H9 (cell line): ENCODE data around the gene ARFGAP1. TPM values are rescaled to one million over a fixed set of nuclear protein-coding genes. Genes with fewer than 3 reads are reported as not detected.

ENCODE experiments used
- DNase-seq: peaks from one replicate; pipeline ENCODE4 v3.0.0-alpha.2; 2017
- H2AFZ ChIP-seq: one replicate; pipeline ENCODE4 v1.6.1; 2013; ENCODE audit warnings: mild to moderate bottlenecking, low read length, control low read depth, moderate library complexity
- H2AK5ac ChIP-seq: 2 replicates; pipeline ENCODE4 v1.6.1; 2013; ENCODE audit warnings: low read length, control low read depth, mixed read lengths; ENCODE audit not compliant: insufficient read length
- H2BK120ac ChIP-seq: one replicate; pipeline ENCODE4 v1.6.1; 2013; ENCODE audit warnings: low read depth, mild to moderate bottlenecking, low read length, control low read depth, inconsistent platforms; ENCODE audit not compliant: poor library complexity, severe bottlenecking
- H2BK12ac ChIP-seq: 2 replicates; pipeline ENCODE4 v1.6.1; 2013; ENCODE audit warnings: low read length, control low read depth, mixed read lengths, low read depth; ENCODE audit not compliant: insufficient read length
- H2BK15ac ChIP-seq: 2 replicates; pipeline ENCODE4 v1.6.1; 2013; ENCODE audit warnings: low read depth, low read length, control low read depth
- H2BK20ac ChIP-seq: one replicate; pipeline ENCODE4 v1.6.1; 2013; ENCODE audit warnings: low read depth, mild to moderate bottlenecking, low read length, control low read depth, inconsistent platforms; ENCODE audit not compliant: poor library complexity, severe bottlenecking
- H2BK5ac ChIP-seq: 2 replicates; pipeline ENCODE4 v1.6.1; 2013; ENCODE audit warnings: low read length, control low read depth, mixed read lengths; ENCODE audit not compliant: insufficient read length
- H3K14ac ChIP-seq: 2 replicates; pipeline ENCODE4 v1.6.1; 2013; ENCODE audit warnings: low read length, control low read depth; ENCODE audit not compliant: insufficient read depth
- H3K18ac ChIP-seq: 2 replicates; pipeline ENCODE4 v1.6.1; 2013; ENCODE audit warnings: low read depth, mild to moderate bottlenecking, mixed read lengths, low read length, control low read depth; ENCODE audit not compliant: insufficient read length
- H3K23ac ChIP-seq: 2 replicates; pipeline ENCODE4 v1.6.1; 2013; ENCODE audit warnings: low read length, control low read depth, mixed read lengths, low read depth; ENCODE audit not compliant: insufficient read length
- H3K23me2 ChIP-seq: 2 replicates; pipeline ENCODE4 v1.6.1; 2013; ENCODE audit warnings: low read depth, mild to moderate bottlenecking, mixed read lengths, low read length, control low read depth; ENCODE audit not compliant: insufficient read length, poor library complexity, severe bottlenecking
- H3K27ac ChIP-seq: 2 replicates; pipeline ENCODE4 v1.5.1; 2013; ENCODE audit warnings: low read length, control low read depth, mixed read lengths, low read depth; ENCODE audit not compliant: insufficient read length
- H3K27me3 ChIP-seq: 2 replicates; pipeline ENCODE4 v1.6.1; 2013; ENCODE audit warnings: low read length, control low read depth, inconsistent platforms; ENCODE audit not compliant: insufficient read depth
- H3K4ac ChIP-seq: 2 replicates; pipeline ENCODE4 v1.6.1; 2013; ENCODE audit warnings: low read depth, mild to moderate bottlenecking, control low read depth, inconsistent platforms, low read length, moderate library complexity
- H3K4me1 ChIP-seq: 2 replicates; pipeline ENCODE4 v1.6.1; 2013; ENCODE audit warnings: low read length, control low read depth, inconsistent platforms; ENCODE audit not compliant: insufficient read depth
- H3K4me2 ChIP-seq: 2 replicates; pipeline ENCODE4 v1.6.1; 2013; ENCODE audit warnings: low read length, control low read depth, mixed read lengths; ENCODE audit not compliant: insufficient read length, insufficient read depth
- H3K56ac ChIP-seq: 2 replicates; pipeline ENCODE4 v1.6.1; 2013; ENCODE audit warnings: low read depth, mild to moderate bottlenecking, mixed read lengths, low read length, control low read depth; ENCODE audit not compliant: insufficient read length
- H3K79me1 ChIP-seq: 2 replicates; pipeline ENCODE4 v1.6.1; 2013; ENCODE audit warnings: low read depth, mild to moderate bottlenecking, moderate library complexity, low read length, control low read depth, inconsistent platforms; ENCODE audit not compliant: insufficient read depth, poor library complexity, severe bottlenecking
- H3K79me2 ChIP-seq: 2 replicates; pipeline ENCODE4 v1.6.1; 2013; ENCODE audit warnings: low read length, control low read depth, inconsistent platforms; ENCODE audit not compliant: insufficient read depth
- H3K9ac ChIP-seq: 2 replicates; pipeline ENCODE4 v1.6.1; 2013; ENCODE audit warnings: low read length, control low read depth, mixed read lengths; ENCODE audit not compliant: insufficient read length; ENCODE audit errors: extremely low read depth
- H3K9me3 ChIP-seq: one replicate; pipeline ENCODE4 v1.6.1; 2013; ENCODE audit warnings: low read depth, low read length, inconsistent platforms; ENCODE audit not compliant: control insufficient read depth
- H3T11ph ChIP-seq: one replicate; pipeline ENCODE4 v1.6.1; 2013; ENCODE audit warnings: mild to moderate bottlenecking, low read length, control low read depth, inconsistent platforms
- H4K20me1 ChIP-seq: one replicate; pipeline ENCODE4 v1.6.1; 2013; ENCODE audit not compliant: control insufficient read depth, insufficient read length, insufficient read depth
- H4K5ac ChIP-seq: 2 replicates; pipeline ENCODE4 v1.6.1; 2013; ENCODE audit warnings: low read depth, mild to moderate bottlenecking, mixed read lengths, low read length, control low read depth; ENCODE audit not compliant: insufficient read length
- H4K8ac ChIP-seq: replicated peaks from 2 replicates; pipeline ENCODE4 v1.6.1; 2013; ENCODE audit warnings: low read length, control low read depth, mixed read lengths, low read depth; ENCODE audit not compliant: insufficient read length
- H4K91ac ChIP-seq: 2 replicates; pipeline ENCODE4 v1.6.1; 2013; ENCODE audit warnings: low read depth, mild to moderate bottlenecking, moderate library complexity, mixed read lengths, low read length, control low read depth; ENCODE audit not compliant: insufficient read length
- H3K27ac Mint-ChIP-seq, 3 experiments: 2 replicates in 2 of 3; 3 replicates in 1 of 3; pipeline ENCODE4 v1.8.0; 2020 to 2021; ENCODE audit warnings: mixed read lengths in 3 of 3, mild to moderate bottlenecking in 1 of 3, moderate library complexity in 1 of 3
- H3K27me3 Mint-ChIP-seq: 2 replicates; pipeline ENCODE4 v1.8.0; 2021; ENCODE audit warnings: low read depth, mild to moderate bottlenecking, moderate library complexity, mixed read lengths
- H3K36me3 Mint-ChIP-seq, 3 experiments: 2 replicates in 2 of 3; 3 replicates in 1 of 3; pipeline ENCODE4 v1.8.0; 2020 to 2021; ENCODE audit warnings: low read depth in 3 of 3, mixed read lengths in 3 of 3; ENCODE audit not compliant: insufficient read depth in 1 of 3
- H3K4me1 Mint-ChIP-seq, 2 experiments: 2 replicates each; pipeline ENCODE4 v1.8.0; 2020; ENCODE audit warnings: mixed read lengths in 2 of 2
- H3K4me3 Mint-ChIP-seq, 2 experiments: 2 replicates in 1 of 2; 3 replicates in 1 of 2; pipeline ENCODE4 v1.8.0; 2020 to 2021; ENCODE audit warnings: mild to moderate bottlenecking in 2 of 2, mixed read lengths in 2 of 2, moderate library complexity in 1 of 2
- H3K9me3 Mint-ChIP-seq, 2 experiments: 2 replicates in 1 of 2; 3 replicates in 1 of 2; pipeline ENCODE4 v1.8.0; 2020; ENCODE audit warnings: mild to moderate bottlenecking in 2 of 2, mixed read lengths in 2 of 2, moderate library complexity in 1 of 2
- CTCF ChIP-seq: fragments of 200-600 bp; sonication (generic); conservative IDR thresholded peaks from 3 replicates; pipeline ENCODE4 v1.8.0; 2021; ENCODE audit warnings: antibody characterized with exemption, mild to moderate bottlenecking
- WGBS: extraction: QIAGEN DNeasy Blood & Tissue Kit; methylation state at CpG from one replicate; pipeline ENCODE4 v1.1.7; 2013; ENCODE audit warnings: missing lambda C conversion rate, low lambda C conversion rate, mixed read lengths; ENCODE audit not compliant: insufficient read length; ENCODE audit errors: extremely low coverage; 5-methylcytosine and 5-hydroxymethylcytosine counted together
- total RNA-seq: library from RNA; stranded (reverse); gene quantifications from 2 replicates; pipeline ENCODE4 v1.2.1, GENCODE V29; 2021

Gene ARFGAP1
- total RNA-seq, 1 experiment from 2014 or later = 114 TPM

DNA sequence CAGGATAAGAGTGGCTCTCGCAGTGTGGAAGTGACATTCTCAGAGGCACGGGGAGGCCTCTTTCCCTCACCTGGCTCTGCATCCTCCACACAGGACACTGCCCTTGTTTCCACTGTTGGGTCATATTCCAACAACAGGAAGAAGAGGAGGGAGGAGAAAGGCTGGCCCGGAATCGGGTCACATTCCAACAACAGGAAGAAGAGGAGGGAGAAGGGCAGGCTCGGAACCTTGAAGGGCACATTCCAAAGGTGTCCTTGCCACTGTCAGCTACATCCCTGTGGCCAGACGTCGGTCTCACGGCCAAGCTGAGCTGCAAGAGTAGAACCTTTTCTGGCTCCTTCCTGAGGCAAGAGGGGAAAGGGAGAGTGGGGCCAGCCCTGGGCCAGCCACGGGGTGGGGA, 63.1 kb downstream of the ARFGAP1 start:
- Histone ChIP-seq H3K4me2 (no peak overlapping the region), H4K8ac (no peak overlapping the region), H2BK120ac (no peak overlapping the region), H3K79me1 (no peaks in the 10 kb centered on the region), H3K23ac (no peak overlapping the region), H2AK5ac (no peak overlapping the region), H3T11ph (no peak overlapping the region), H3K23me2 (no peaks in the 10 kb centered on the region), H4K20me1 (no peaks in the 10 kb centered on the region), H2BK15ac (no peak overlapping the region), H3K9ac (no peak overlapping the region), H3K14ac (no peak overlapping the region), H2BK20ac (no peak overlapping the region), H4K5ac (peak overlapping the region; percentile 9), H3K79me2 (no peaks in the 10 kb centered on the region; the same call in 1 of the 2 replicates), H3K27ac (no peak overlapping the region), H2BK12ac (no peak overlapping the region), H3K56ac (no peak overlapping the region), H3K4me1 (no peaks in the 10 kb centered on the region), H3K9me3 (no peaks in the 10 kb centered on the region), H2BK5ac (no peak overlapping the region), H3K27me3 (no peaks in the 10 kb centered on the region), H3K18ac (no peak overlapping the region), H3K4ac (no peak overlapping the region), H2AFZ (no peak overlapping the region), H4K91ac (no peak overlapping the region)
- Mint-ChIP-seq H3K4me1 (peaks cover 0 to 6% of the 10 kb centered on the region in 2 experiments; a peak in 3 of 4 replicates), H3K27me3 (peaks cover 46% of the 10 kb centered on the region), H3K27ac (no peak overlapping the region; a peak in 1 of 7 replicates), H3K36me3 (peaks cover 0 to 9% (median 8%) of the 10 kb centered on the region in 3 experiments; a peak in 5 of 7 replicates), H3K9me3 (peaks cover 6 to 19% of the 10 kb centered on the region in 2 experiments), H3K4me3 (no peak overlapping the region)
- no peak for DNase-seq
- WGBS = no CpG with 5 or more reads among the region's 9 CpGs
- no peak for TF ChIP-seq CTCF
